Muscle of leg (tissue), 16 donors: ENCODE data around the gene ZNF599. TPM values are rescaled to one million over a fixed set of nuclear protein-coding genes. Genes with fewer than 3 reads are reported as not detected.
"Not testable (repeated sequence)": the region's sequence is repeated elsewhere in the genome, so short reads cannot be mapped to it uniquely, and the experiment has no call there.

ENCODE experiments used
- DNase-seq: peaks from one replicate; pipeline ENCODE4 v3.0.0; 2013
- H3K27ac ChIP-seq: one replicate; pipeline ENCODE4 v1.5.1; 2013; ENCODE audit warnings: mild to moderate bottlenecking, low read length, control low read depth
- H3K27me3 ChIP-seq: one replicate; pipeline ENCODE4 v1.6.1; 2013; ENCODE audit warnings: low read length; ENCODE audit not compliant: control insufficient read depth, insufficient read depth
- H3K36me3 ChIP-seq: one replicate; pipeline ENCODE4 v1.6.1; 2013; ENCODE audit warnings: low read length; ENCODE audit not compliant: control insufficient read depth, insufficient read depth
- H3K4me1 ChIP-seq: one replicate; pipeline ENCODE4 v1.6.1; 2013; ENCODE audit warnings: low read length; ENCODE audit not compliant: control insufficient read depth, insufficient read depth
- H3K4me3 ChIP-seq: one replicate; pipeline ENCODE4 v1.5.1; 2013; ENCODE audit warnings: low read length, control low read depth
- H3K9me3 ChIP-seq: replicated peaks from 2 replicates; pipeline ENCODE4 v1.6.1; 2013; ENCODE audit warnings: low read depth, low read length; ENCODE audit not compliant: control insufficient read depth
- WGBS: methylation state at CpG from one replicate; pipeline ENCODE4 v1.1.5; 2013; ENCODE audit warnings: missing lambda C conversion rate; ENCODE audit not compliant: insufficient coverage; 5-methylcytosine and 5-hydroxymethylcytosine counted together
- long read RNA-seq, 11 donors: transcript quantifications; one replicate each; lab custom pipeline, GENCODE V29; 2026
- polyA plus RNA-seq, 8 donors: library from polyadenylated mRNA; unstranded; fragments of 120-200 nt; gene quantifications; one replicate each; pipeline versions ENCODE4 v1.2.1 to v1.2.3, GENCODE V29; 2013; ENCODE audit warnings: inconsistent platforms in 1 of 8, low replicate concordance in 1 of 8; ENCODE audit not compliant: insufficient read length in 8 of 8, insufficient read depth in 1 of 8
- total RNA-seq: library from RNA; stranded (reverse); fragments of 120-200 nt; gene quantifications from one replicate; pipeline ENCODE4 v1.2.4, GENCODE V29; 2013

Gene ZNF599
- total RNA-seq (6.6 TPM), polyA plus RNA-seq (1 to 10 TPM; 5.5 to 7.0 (median 6.1) TPM)
- long read RNA-seq, donor 1, partial matches to known transcripts, result 0 of 3 reads
- long read RNA-seq, donor 1, other reads (novel, unspliced or antisense), result 0 of 3 reads
- long read RNA-seq, donor 2, partial matches to known transcripts, result 0 of 1 reads
- long read RNA-seq, donor 2, other reads (novel, unspliced or antisense), result 0 of 1 reads
- long read RNA-seq, donor 3, partial matches to known transcripts, result 0 of 1 reads
- long read RNA-seq, donor 3, other reads (novel, unspliced or antisense), result 0 of 1 reads
- long read RNA-seq, donor 4, partial matches to known transcripts, result 0 of 3 reads
- long read RNA-seq, donor 4, other reads (novel, unspliced or antisense), result 0 of 3 reads
- long read RNA-seq, donor 5, partial matches to known transcripts, result 0 of 3 reads
- long read RNA-seq, donor 5, other reads (novel, unspliced or antisense), result 0 of 3 reads
- long read RNA-seq, donor 6, transcript ZNF599-203 (3 exons, 948 nt), result major isoform, 9 of 12 reads
- long read RNA-seq, donor 6, partial matches to known transcripts, result 0 of 12 reads
- long read RNA-seq, donor 6, other reads (novel, unspliced or antisense), result 0 of 12 reads
- long read RNA-seq, donor 7, partial matches to known transcripts, result 0 of 2 reads
- long read RNA-seq, donor 7, other reads (novel, unspliced or antisense), result 0 of 2 reads
- long read RNA-seq, donor 8, partial matches to known transcripts, result 0 of 3 reads
- long read RNA-seq, donor 8, other reads (novel, unspliced or antisense), result 0 of 3 reads
- long read RNA-seq, donor 9, partial matches to known transcripts, result 0 of 4 reads
- long read RNA-seq, donor 9, other reads (novel, unspliced or antisense), result 0 of 4 reads
- long read RNA-seq, donor 10, partial matches to known transcripts, result 0 of 2 reads
- long read RNA-seq, donor 10, other reads (novel, unspliced or antisense), result 0 of 2 reads
- long read RNA-seq, donor 11, result 0 reads

DNA sequence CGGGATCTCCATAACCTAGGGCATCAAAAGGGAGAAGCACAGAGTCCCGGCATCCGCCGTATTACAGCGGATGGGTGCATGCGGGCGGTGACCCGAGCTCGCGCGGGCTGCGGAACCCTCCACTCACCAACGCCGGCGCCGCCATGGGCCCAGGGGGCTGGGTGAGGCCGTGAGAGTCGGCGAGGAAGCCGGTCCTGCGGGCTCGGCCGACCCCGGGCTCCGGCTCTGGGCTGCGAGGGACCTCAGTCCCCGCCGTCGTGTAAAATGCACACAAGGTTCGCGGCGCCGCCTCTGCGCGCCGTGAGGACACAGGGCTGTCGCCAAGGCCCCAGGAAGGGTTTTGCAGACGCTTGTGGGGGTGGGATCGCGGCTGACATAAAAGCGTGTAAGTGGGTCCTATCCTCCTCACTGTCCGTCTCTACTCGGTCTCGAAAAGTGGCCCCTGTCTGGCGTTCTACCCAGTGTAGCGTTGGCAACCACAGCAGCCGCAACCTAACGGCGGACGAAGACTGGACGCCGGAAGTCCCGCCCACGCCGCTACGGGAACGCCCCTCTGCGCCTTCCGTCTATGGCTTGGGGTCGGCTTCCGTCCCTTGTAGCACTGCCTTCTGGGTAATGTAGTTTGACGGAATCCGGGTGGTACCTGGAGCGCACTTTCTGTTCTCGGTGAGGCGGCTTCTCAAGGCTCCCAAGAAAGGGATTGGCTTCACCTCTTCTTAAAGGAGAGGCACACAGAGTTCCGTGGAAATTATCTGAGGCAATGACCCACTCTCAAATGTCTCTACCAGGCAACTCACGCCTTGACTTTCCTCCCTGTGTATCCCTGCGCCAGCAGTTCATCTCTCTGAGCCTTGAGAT lies at the start of gene ZNF599:
ZNF599 (minus strand) TSS at position 519 of the 858 bp plus-strand sequence; CDS start at position 145, 374 bp downstream.
- peak; percentile 97 for DNase-seq
- Histone ChIP-seq H3K4me3 (peak within 1 kb of the TSS; percentile 84), H3K9me3 (peaks cover 2% of the 10 kb centered on the region), H3K27me3 (peaks cover 4% of the 10 kb centered on the region), H3K27ac (peak within 1 kb of the TSS; percentile 88), H3K36me3 (peaks cover 24% of the 10 kb centered on the region), H3K4me1 (peaks cover 12% of the 10 kb centered on the region)
- under 1% methylated on average over 56 of the region's 69 CpGs for WGBS

GRCh38 chr19:34818270-34818669 lies 45.3 kb upstream of the ZNF599 start:
- Histone ChIP-seq H3K27me3 (no peaks in the 10 kb centered on the region), H3K4me1 (no peaks in the 10 kb centered on the region), H3K36me3 (no peaks in the 10 kb centered on the region), H3K27ac (no peak overlapping the region), H3K9me3 (no peaks in the 10 kb centered on the region), H3K4me3 (no peak overlapping the region)
- WGBS, result no CpG with 5 or more reads among the region's 2 CpGs
- no peak for DNase-seq

DNA sequence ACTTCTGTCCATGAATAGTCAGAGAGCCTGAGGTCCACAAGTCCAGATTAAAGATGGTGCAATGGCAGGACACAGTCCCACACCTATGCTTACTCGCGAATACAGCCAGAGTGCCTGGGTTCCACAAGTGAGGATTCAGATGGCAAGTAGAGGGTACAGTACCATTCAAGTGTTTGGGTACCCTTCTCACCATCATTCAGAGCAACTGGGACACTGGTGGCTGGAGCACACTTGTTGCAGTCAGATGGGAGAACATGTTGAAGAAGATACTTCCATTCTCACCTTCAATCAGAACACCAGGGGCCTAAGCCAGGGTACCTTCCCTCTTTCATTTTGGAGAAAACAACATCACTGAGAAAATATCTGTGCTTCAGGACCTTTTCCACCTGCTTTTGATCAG lies 43.7 kb upstream of the ZNF599 start:
- no peak for DNase-seq
- no peaks in the 10 kb centered on the region for H3K36me3 ChIP-seq
- no peaks in the 10 kb centered on the region for H3K9me3 ChIP-seq
- H3K4me3 ChIP-seq, result no peak overlapping the region
- no CpG with 5 or more reads among the region's 2 CpGs for WGBS
- H3K4me1 ChIP-seq, result no peaks in the 10 kb centered on the region
- H3K27ac ChIP-seq, result no peak overlapping the region
- no peaks in the 10 kb centered on the region for H3K27me3 ChIP-seq

DNA sequence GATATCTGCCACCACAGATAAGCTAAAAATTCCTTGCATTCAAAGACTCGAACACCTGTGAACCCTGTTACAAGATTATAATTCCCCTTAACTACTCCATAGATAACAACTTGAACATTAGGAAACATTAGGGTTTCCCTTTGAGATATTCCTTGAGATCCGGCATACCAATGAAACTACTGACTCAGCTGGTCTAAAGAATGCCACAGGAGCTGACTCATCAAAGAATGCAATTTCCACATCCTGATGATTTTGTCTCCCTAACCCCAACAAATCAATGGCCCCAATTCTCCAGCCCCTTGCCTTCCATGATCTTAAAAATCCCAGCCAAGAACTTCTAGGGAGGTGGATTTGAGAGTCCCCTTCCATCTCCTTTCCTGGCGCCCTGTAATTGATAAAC lies 35.6 kb upstream of the ZNF599 start:
- DNase-seq, result no peak
- Histone ChIP-seq H3K36me3 (no peaks in the 10 kb centered on the region), H3K27ac (no peak overlapping the region), H3K9me3 (peaks cover 2% of the 10 kb centered on the region), H3K27me3 (no peaks in the 10 kb centered on the region), H3K4me1 (no peaks in the 10 kb centered on the region), H3K4me3 (no peak overlapping the region)
- WGBS, result 89% methylated on average over 3 of the region's 3 CpGs

DNA sequence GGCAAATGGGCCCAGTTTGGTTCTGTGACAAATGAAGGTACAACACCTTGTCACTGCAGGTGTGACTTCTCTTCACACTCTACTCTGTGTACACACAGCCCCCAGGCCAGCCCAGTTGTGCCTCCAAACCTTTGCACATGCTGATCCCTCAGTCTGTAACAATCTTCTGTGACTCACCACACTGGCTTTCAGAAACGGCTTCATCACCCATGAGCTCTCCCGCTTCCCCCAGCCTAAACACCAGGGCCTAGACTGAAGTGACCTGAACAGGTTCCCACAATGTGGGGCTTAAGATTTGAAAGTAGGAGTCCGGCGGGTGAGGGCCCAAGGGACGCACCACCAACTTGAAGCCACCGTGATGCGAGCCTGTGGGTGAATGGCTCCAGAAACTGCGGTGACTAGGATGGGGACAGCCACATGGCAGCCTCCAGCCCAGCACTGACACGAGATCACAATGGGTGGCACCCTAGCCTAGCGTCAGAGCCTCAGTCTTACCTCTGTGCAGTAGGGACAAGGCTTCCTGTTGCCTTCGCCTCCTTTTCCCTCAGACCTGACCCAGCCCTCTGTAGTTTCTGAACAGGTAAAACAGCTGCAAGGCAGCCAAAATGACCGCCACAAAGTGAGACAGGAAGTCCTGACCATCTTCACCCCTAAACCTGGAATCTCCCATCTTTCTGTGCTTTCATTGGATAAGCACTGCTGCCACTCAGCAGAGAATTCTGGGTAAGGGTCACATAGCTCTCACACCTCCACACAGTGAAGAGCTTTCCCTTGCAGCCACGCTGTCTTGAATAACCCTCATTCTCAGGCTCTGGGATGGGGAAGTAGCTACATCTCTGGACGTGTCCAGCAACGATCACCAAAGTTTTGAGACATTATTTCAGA lies 34.2 kb upstream of the ZNF599 start:
- no peak overlapping the region for H3K27ac ChIP-seq

DNA sequence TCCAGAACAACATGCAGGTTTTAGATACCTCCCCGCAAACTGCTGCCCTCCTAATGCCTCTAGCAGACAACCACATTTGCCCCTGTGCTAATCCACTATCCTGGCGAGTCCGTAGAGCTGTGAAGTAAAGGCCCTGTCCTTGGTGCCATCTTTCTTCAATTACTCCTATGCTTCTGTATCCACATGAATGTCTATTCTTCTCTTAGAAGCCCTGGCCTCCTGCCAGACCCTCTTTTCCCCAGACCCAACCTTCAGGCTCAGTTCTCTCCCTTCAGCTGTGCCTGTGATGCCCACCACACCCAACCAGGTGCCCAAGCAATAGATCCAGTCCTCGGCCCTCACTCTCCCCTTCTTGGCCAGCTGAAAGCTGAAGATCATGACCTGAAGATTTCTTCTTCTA lies 31.1 kb upstream of the ZNF599 start:
- 88% methylated on average over 4 of the region's 4 CpGs for WGBS
- no peak overlapping the region for H3K27ac ChIP-seq
- no peak for DNase-seq
- no peaks in the 10 kb centered on the region for H3K4me1 ChIP-seq
- no peak overlapping the region for H3K4me3 ChIP-seq
- H3K27me3 ChIP-seq, result no peaks in the 10 kb centered on the region
- H3K9me3 ChIP-seq, result peaks cover 2% of the 10 kb centered on the region
- H3K36me3 ChIP-seq, result no peaks in the 10 kb centered on the region

More for the DNA sequence above, 34.2 kb upstream of the ZNF599 start:
- no peak for DNase-seq
- no peaks in the 10 kb centered on the region for H3K36me3 ChIP-seq
- no peaks in the 10 kb centered on the region for H3K27me3 ChIP-seq
- no peaks in the 10 kb centered on the region for H3K4me1 ChIP-seq
- WGBS, result 91% methylated on average over 13 of the region's 15 CpGs
- H3K9me3 ChIP-seq, result peaks cover 2% of the 10 kb centered on the region
- no peak overlapping the region for H3K4me3 ChIP-seq

- not testable (repeated sequence) for H3K27me3 ChIP-seq, H3K4me1 ChIP-seq, H3K36me3 ChIP-seq, H3K9me3 ChIP-seq, DNase-seq, H3K27ac ChIP-seq, H3K4me3 ChIP-seq
- no CpG with 5 or more reads among the region's 6 CpGs for WGBS
Observed at GRCh38 chr19:34796953-34797352, 23.9 kb upstream of the ZNF599 start.

- Histone ChIP-seq H3K27ac (no peak overlapping the region), H3K4me1 (no peaks in the 10 kb centered on the region), H3K36me3 (no peaks in the 10 kb centered on the region), H3K9me3 (no peaks in the 10 kb centered on the region), H3K4me3 (no peak overlapping the region), H3K27me3 (no peaks in the 10 kb centered on the region)
- no peak for DNase-seq
- 84% methylated on average over 3 of the region's 9 CpGs for WGBS
Observed at GRCh38 chr19:34794066-34794960, 21.3 kb upstream of the ZNF599 start.
